ENCODE data around the gene INHBC. TPM values are rescaled to one million over a fixed set of nuclear protein-coding genes. Genes with fewer than 3 reads are reported as not detected.

Gene INHBC
- total RNA-seq, 1 experiment from 2014 or later, result 0.20 TPM

DNA sequence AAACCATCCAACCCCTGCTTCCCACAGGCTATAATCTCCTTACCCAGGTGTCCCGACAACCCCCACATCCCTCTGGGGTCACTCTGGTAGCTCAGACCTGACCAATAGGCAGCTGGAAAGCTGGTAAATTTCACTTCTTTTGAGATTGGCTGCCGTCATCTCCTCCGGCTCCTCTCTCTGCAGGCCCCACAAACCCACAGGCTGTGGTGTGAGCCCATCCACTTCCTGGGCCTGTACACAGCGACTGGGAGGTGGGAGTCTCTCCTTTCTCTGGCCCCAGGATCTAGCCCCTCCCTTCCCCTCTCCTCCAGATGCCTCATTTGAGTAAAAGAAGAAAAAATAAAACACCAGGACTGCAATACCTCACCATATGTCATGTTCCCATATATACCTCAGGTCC lies 709 bp downstream of the INHBC start:
- Histone ChIP-seq H3K4me2 (ENCODE audit: low read length) (no peak overlapping the region), H3K9me2 (ENCODE audit: insufficient read depth) (no peaks in the 10 kb centered on the region), H4K20me1 (ENCODE audit: insufficient read depth) (no peaks in the 10 kb centered on the region), H3K27ac (ENCODE audit: low read depth, low read length) (no peak overlapping the region), H3K79me2 (ENCODE audit: insufficient read depth, low read length) (peaks cover under 1% of the 10 kb centered on the region; the same call in 1 of the 2 replicates), H3K36me3 (ENCODE audit: control insufficient read depth in 1 of 2, insufficient read depth in 2 of 2, low read length in 2 of 2) (no peaks in the 10 kb centered on the region), H3K4me1 (ENCODE audit: control insufficient read depth in 1 of 2, insufficient read depth in 2 of 2, low read length in 2 of 2) (peaks cover 4 to 10% of the 10 kb centered on the region in 2 experiments; a peak in 3 of 4 replicates), H2AFZ (ENCODE audit: low read depth, low read length, poor library complexity, severe bottlenecking) (no peak overlapping the region), H3K9ac (ENCODE audit: low read length) (no peak overlapping the region), H3K4me3 (replicated peaks in 1 of 2; ENCODE audit: low read depth in 1 of 2, low read length in 2 of 2) (no peak overlapping the region), H3K27me3 (ENCODE audit: insufficient read depth, low read length) (no peaks in the 10 kb centered on the region), H3K9me3 (ENCODE audit: control insufficient read depth in 1 of 2, insufficient read depth in 1 of 2, low read depth in 1 of 2, low read length in 2 of 2) (no peaks in the 10 kb centered on the region)
- BruUV-seq (replicated peaks), result no TSS peak
- CTCF ChIA-PET, result no interaction called here
- DNase-seq (ENCODE audit: low read depth, low spot score) (no peak), ATAC-seq (no peak)
- POLR2A ChIA-PET, result no interaction called here
- intact Hi-C loops (cut with micrococcal nuclease), result no loop called here
- RAD21 ChIA-PET (ENCODE audit: low non-redundant PET in 1 of 2, low total read pairs in 2 of 2, uncharacterized antibody in 2 of 2, unreplicated experiment in 2 of 2), result no interaction called here
- no peak for TF ChIP-seq ZNF274 (IDR thresholded peaks at IDR 0.05; ENCODE audit: low read depth, low read length)
- TF ChIP-seq TCF7L2 (IDR thresholded peaks at IDR 0.05; ENCODE audit: borderline replicate concordance, extremely low read depth, insufficient read depth, insufficient read length), result no peak
- TF ChIP-seq EZH2phosphoT487 (IDR thresholded peaks at IDR 0.05; ENCODE audit: borderline replicate concordance), result no peak

DNA sequence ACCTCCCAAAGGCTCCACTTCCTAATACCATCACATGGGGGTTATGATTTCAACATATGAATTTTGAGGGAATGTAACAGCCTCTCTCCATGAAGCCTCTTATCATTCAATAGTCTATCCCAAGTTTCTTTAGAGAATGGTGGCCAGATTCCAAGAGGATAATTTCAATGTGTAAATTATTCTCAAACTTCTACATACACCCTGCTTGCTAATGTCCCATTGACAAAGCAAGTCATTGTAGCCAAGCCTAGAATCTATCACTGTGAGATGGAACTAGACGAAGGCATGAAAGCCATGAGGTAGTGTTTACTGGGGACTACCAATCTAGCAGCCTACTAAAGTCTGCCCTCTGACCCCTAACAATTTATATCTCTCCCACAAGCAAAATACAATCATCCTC lies 3.8 kb downstream of the INHBC start:
- H3K27me3 ChIP-seq (ENCODE audit: insufficient read depth, low read length), result no peaks in the 10 kb centered on the region
- no peaks in the 10 kb centered on the region for H3K36me3 ChIP-seq (ENCODE audit: control insufficient read depth in 1 of 2, insufficient read depth in 2 of 2, low read length in 2 of 2)
- no peak for ATAC-seq
- DNase-seq (ENCODE audit: low read depth, low spot score), result no peak
- H3K9me2 ChIP-seq (ENCODE audit: insufficient read depth), result no peaks in the 10 kb centered on the region
- H3K4me3 ChIP-seq (replicated peaks in 1 of 2; ENCODE audit: low read depth in 1 of 2, low read length in 2 of 2), result no peak overlapping the region
- no TSS peak for BruUV-seq (replicated peaks)
- no peak overlapping the region for H3K9ac ChIP-seq (ENCODE audit: low read length)
- ChIA-PET RAD21 (ENCODE audit: low non-redundant PET in 1 of 2, low total read pairs in 2 of 2, uncharacterized antibody in 2 of 2, unreplicated experiment in 2 of 2) (no interaction called here), CTCF (no interaction called here), POLR2A (no interaction called here)
- H3K9me3 ChIP-seq (ENCODE audit: control insufficient read depth in 1 of 2, insufficient read depth in 1 of 2, low read depth in 1 of 2, low read length in 2 of 2), result peaks cover 0 to 8% of the 10 kb centered on the region in 2 experiments; a peak in 1 of 4 replicates
- no peak overlapping the region for H3K27ac ChIP-seq (ENCODE audit: low read depth, low read length)
- no peak overlapping the region for H3K4me2 ChIP-seq (ENCODE audit: low read length)
- no peak overlapping the region for H2AFZ ChIP-seq (ENCODE audit: low read depth, low read length, poor library complexity, severe bottlenecking)
- H3K79me2 ChIP-seq (ENCODE audit: insufficient read depth, low read length), result no peaks in the 10 kb centered on the region
- no peaks in the 10 kb centered on the region for H4K20me1 ChIP-seq (ENCODE audit: insufficient read depth)
- H3K4me1 ChIP-seq (ENCODE audit: control insufficient read depth in 1 of 2, insufficient read depth in 2 of 2, low read length in 2 of 2), result no peaks in the 10 kb centered on the region
- intact Hi-C loops (cut with micrococcal nuclease), result no loop called here
- TF ChIP-seq EZH2phosphoT487 (IDR thresholded peaks at IDR 0.05; ENCODE audit: borderline replicate concordance) (no peak), EGR1 (IDR thresholded peaks at IDR 0.05; ENCODE audit: low read depth) (no peak), CEBPB (IDR thresholded peaks at IDR 0.05; ENCODE audit: low read depth) (no peak), TCF7L2 (IDR thresholded peaks at IDR 0.05; ENCODE audit: borderline replicate concordance, extremely low read depth, insufficient read depth, insufficient read length) (no peak), RAD21 (IDR thresholded peaks at IDR 0.05; ENCODE audit: low read depth) (no peak), SRF (IDR thresholded peaks at IDR 0.05; ENCODE audit: low read depth) (no peak), POLR2AphosphoS5 (IDR thresholded peaks at IDR 0.05; ENCODE audit: low read depth, low read length) (no peak)
- TF ChIP-seq, protein P1, sequence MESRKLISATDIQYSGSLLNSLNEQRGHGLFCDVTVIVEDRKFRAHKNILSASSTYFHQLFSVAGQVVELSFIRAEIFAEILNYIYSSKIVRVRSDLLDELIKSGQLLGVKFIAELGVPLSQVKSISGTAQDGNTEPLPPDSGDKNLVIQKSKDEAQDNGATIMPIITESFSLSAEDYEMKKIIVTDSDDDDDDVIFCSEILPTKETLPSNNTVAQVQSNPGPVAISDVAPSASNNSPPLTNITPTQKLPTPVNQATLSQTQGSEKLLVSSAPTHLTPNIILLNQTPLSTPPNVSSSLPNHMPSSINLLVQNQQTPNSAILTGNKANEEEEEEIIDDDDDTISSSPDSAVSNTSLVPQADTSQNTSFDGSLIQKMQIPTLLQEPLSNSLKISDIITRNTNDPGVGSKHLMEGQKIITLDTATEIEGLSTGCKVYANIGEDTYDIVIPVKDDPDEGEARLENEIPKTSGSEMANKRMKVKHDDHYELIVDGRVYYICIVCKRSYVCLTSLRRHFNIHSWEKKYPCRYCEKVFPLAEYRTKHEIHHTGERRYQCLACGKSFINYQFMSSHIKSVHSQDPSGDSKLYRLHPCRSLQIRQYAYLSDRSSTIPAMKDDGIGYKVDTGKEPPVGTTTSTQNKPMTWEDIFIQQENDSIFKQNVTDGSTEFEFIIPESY (IDR thresholded peaks at IDR 0.05; ENCODE audit: extremely low read depth, insufficient replicate concordance, low read length), result no peak
- TF ChIP-seq, protein P2, sequence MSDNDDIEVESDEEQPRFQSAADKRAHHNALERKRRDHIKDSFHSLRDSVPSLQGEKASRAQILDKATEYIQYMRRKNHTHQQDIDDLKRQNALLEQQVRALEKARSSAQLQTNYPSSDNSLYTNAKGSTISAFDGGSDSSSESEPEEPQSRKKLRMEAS (IDR thresholded peaks at IDR 0.05), result no peak
- TF ChIP-seq, protein P3, sequence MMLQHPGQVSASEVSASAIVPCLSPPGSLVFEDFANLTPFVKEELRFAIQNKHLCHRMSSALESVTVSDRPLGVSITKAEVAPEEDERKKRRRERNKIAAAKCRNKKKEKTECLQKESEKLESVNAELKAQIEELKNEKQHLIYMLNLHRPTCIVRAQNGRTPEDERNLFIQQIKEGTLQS (IDR thresholded peaks at IDR 0.05), result no peak
- TF ChIP-seq, protein P4, sequence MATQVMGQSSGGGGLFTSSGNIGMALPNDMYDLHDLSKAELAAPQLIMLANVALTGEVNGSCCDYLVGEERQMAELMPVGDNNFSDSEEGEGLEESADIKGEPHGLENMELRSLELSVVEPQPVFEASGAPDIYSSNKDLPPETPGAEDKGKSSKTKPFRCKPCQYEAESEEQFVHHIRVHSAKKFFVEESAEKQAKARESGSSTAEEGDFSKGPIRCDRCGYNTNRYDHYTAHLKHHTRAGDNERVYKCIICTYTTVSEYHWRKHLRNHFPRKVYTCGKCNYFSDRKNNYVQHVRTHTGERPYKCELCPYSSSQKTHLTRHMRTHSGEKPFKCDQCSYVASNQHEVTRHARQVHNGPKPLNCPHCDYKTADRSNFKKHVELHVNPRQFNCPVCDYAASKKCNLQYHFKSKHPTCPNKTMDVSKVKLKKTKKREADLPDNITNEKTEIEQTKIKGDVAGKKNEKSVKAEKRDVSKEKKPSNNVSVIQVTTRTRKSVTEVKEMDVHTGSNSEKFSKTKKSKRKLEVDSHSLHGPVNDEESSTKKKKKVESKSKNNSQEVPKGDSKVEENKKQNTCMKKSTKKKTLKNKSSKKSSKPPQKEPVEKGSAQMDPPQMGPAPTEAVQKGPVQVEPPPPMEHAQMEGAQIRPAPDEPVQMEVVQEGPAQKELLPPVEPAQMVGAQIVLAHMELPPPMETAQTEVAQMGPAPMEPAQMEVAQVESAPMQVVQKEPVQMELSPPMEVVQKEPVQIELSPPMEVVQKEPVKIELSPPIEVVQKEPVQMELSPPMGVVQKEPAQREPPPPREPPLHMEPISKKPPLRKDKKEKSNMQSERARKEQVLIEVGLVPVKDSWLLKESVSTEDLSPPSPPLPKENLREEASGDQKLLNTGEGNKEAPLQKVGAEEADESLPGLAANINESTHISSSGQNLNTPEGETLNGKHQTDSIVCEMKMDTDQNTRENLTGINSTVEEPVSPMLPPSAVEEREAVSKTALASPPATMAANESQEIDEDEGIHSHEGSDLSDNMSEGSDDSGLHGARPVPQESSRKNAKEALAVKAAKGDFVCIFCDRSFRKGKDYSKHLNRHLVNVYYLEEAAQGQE (IDR thresholded peaks at IDR 0.05; ENCODE audit: low read depth), result no peak
